ENCODE results near the gene SLC44A5.

- TF ChIP-seq CTCF (IDR thresholded peaks at IDR 0.05) (peak in 5 of 6 experiments; percentile 30 to 67 (median 43)), POLR2A (IDR thresholded peaks at IDR 0.05) (no peak)
Measured at GRCh38 chr1:75203415-75204277, 407.3 kb downstream of the SLC44A5 start.
